HG03039 (cell line): ENCODE data around the gene GPC2.

Experiments used
- ATAC-seq: cut with Tn5 transposase; IDR thresholded peaks from one replicate; pipeline ENCODE4 v1.9.1; 2021; ENCODE audit warnings: mild to moderate bottlenecking, moderate library complexity; ENCODE audit not compliant: unreplicated experiment

GPC2 gene

DNA sequence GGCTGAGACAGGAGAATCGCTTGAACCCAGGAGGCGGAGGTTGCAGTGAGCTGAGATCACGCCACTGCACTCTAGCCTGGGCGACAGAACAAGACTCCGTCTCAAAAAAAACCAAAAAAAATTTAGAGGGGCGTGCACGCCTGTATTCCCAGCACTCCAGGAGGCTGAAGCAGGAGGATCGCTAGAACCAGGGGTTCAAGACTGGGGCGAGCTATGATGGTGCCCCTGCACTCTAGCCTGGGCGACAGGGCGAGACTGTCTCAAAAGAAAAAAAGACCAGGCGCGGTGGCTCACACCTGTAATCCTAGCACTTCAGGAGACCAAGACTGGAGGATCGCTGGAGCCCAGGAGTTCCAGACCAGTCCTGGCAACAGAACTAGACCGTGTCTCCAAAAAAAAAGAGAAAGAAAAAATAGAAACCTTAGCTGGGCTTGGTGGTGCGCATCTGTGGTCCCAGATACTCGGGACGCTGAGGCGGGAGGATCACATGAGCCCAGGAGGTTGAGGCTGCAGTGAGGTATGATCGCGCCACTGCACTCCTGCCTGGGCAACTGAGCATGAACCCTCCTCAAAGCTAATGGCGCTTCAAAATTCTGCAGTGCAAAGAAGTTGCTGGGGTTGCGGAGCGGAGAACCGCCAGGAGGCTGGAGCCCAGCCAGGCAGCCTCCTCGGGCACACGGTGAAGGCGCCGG lies 50.8 kb downstream of the GPC2 start:
- ATAC-seq: peak; percentile 11

DNA sequence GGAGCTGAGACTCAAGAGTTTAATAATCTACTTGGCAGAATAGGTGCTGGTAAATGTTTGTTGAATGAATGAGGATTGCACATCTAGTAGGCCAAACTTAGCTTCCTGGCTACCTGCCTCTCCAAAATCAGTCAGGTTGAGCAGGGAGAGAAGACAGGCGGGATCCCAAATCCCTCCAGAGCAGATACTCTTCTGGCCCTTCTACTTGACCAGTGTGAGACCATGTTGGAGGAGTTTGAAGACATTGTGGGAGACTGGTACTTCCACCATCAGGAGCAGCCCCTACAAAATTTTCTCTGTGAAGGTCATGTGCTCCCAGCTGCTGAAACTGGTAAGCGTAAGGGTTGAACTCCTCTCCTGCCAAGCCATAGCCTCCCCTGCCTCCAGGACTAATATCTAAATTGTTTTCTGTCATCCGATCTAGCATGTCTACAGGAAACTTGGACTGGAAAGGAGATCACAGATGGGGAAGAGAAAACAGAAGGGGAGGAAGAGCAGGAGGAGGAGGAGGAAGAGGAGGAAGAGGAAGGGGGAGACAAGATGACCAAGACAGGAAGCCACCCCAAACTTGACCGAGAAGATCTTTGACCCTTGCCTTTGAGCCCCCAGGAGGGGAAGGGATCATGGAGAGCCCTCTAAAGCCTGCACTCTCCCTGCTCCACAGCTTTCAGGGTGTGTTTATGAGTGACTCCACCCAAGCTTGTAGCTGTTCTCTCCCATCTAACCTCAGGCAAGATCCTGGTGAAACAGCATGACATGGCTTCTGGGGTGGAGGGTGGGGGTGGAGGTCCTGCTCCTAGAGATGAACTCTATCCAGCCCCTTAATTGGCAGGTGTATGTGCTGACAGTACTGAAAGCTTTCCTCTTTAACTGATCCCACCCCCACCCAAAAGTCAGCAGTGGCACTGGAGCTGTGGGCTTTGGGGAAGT lies 52.6 kb downstream of the GPC2 start:
- ATAC-seq: no peak

DNA sequence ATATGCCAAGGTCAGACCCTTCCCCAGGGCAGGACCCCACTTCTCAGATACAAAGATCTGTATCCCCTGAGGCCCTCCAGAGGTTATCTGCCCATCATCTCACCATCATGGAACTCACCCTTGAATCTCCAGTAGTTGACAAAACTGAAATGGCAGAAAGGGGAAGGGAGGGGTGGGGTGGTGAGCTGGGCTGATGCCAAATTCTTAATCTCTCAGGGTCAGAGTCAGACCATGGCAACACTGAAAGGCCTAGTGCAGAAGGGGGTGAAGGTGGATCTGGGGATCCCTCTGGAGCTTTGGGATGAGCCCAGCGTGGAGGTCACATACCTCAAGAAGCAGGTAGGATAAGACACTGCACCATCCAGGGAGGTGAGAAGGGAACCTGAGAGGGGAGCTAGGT lies 54.6 kb downstream of the GPC2 start:
- ATAC-seq: no peak

DNA sequence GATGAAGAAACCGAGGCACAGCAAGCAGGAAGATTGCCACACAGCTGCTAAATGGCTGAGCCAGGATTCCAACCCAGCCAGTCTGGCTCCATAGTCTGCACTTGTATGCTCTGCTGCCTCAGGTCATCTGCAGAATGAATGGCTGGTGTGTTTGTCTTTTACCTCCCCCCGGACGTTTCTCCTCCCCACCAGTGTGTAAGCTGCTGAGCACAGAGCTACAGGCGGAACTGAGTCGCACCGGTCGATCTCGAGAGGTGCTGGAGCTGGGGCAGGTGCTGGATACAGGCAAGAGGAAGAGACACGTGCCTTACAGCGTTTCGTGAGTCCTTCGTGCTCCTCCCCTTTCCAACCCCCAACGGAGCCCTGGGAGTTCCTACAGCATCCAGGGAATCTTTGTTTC lies 55.1 kb downstream of the GPC2 start:
- no peak for ATAC-seq

DNA sequence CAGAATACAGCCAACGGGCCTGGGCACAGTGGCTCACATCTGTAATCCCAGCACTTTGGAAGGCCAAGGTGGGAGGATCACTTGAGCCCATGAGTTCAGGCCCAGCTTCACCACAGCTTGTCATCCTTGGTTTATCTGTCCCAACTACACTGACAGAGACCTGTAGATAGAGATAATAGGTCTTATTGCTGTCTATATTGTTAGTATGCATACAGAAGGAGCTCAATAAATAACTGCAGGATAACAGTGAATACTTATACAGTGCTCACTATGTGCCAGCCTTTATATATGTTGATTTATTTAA lies 56.5 kb downstream of the GPC2 start:
- ATAC-seq: no peak

DNA sequence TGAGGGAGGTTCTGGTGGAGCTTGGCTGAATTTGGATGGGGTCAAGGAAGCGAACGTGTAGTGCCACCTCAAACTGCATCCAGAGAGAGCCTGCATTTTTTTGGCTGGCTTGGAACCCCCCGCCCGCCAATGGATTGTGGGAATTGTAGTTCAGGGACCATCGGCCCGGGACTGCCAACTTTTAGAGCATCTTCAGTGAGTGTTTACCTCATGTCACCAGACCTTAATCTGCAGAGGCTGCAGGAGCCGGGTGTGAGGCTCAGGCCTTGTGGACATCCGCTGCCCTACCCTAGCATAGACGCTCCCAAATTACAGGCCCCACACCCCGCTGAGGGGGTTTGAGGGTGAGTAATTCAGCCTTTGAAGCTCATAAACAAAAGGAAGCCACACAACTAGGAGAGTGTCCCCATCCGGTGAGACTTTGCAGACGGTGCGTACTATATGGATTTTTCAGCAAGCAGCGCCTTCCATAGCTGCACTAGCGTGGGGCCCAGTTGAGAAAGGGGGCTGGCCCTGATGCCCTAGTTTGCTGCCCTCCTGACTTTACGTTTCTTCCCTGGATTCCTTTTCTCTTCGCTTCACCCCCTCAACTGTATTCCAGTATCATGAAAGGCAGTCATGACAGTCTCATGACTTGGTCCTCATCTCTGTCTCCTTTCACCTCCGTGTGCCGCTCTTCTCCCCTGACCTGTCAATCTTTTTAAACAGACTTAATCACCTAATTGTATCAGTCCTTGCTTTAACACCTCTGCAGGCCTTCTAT lies 57.0 kb downstream of the GPC2 start:
- ATAC-seq: peak; percentile 12
